NCI-H526 (cell line): Measurements from ENCODE around the gene PGAM2.
"Not testable (repeated sequence)": the region's sequence is repeated elsewhere in the genome, so short reads cannot be mapped to it uniquely, and the experiment has no call there.

Source experiments
- DNase-seq, 2 experiments: peaks; one replicate each; lab custom pipeline; 2025; lab: John Stamatoyannopoulos, UW

PGAM2 gene

DNA sequence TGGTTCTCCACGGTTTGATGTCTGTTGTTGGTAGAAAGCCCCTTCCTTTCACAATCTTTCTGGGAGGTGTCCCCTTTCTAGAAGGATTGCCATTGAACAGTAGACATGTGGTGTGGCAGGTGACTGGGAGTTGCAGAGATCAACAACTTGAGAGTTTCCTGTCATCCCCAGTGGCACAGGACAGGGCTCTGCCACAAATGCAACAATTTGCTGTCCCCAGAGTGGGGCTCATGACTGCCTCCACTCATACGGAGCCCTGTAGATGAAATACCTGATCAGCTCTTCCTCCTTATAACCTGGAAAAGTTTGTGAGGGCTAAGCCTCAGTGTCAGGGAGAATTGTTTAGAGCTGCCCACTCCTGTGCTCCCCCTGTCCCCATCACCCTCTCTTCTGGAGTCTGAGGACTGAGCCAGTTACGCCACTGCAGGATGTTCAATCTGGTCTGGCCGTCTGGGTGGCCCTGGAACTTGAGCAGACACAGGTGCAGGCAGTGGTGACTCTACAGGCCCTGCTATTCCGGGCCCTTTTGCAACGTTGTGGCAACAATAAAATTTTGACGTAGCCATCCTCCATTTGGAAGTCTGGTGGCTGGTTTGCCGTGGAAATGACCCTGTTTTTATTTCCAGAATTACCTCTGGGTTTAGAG, 14.3 kb downstream of the PGAM2 start:
- DNase-seq = no peak

DNA sequence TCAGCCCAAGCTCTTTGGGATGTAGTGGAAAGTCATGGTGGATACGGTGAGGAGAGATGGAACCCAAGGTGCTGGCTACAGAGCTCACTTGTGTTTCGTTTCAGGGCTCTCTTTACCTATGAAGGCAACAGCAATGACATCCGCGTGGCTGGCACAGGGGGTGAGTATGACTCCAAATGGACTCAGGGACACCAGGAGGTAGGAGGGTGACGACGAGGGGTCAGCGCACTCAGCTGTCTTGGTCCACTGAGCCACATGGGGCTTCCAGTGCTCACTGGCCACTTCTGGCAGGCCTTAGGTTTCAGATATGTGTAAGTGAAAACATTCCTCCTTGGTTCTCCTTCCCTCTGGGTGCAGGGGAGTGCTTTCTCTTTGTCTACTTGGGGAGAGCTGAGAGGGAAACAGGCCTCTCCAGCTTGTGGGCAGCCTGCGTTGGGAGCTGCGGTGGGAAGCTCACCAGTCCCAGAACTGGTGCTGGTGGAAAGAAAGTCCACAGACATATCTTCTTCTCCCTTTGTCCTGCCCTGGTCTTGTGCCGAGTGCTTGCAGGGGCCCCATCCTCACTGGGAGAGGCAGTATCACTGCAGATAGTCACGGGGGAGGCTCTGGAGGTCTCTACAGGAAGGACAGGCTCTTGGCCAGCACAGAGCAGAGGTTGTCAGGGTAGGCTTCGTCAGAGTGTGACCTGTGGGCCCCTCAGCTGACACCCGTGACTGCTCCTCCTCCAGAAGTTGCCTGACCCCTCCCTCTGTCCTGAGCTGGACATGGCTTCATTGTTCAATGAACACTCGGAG, 15.0 kb downstream of the PGAM2 start:
- DNase-seq = no peak

DNA sequence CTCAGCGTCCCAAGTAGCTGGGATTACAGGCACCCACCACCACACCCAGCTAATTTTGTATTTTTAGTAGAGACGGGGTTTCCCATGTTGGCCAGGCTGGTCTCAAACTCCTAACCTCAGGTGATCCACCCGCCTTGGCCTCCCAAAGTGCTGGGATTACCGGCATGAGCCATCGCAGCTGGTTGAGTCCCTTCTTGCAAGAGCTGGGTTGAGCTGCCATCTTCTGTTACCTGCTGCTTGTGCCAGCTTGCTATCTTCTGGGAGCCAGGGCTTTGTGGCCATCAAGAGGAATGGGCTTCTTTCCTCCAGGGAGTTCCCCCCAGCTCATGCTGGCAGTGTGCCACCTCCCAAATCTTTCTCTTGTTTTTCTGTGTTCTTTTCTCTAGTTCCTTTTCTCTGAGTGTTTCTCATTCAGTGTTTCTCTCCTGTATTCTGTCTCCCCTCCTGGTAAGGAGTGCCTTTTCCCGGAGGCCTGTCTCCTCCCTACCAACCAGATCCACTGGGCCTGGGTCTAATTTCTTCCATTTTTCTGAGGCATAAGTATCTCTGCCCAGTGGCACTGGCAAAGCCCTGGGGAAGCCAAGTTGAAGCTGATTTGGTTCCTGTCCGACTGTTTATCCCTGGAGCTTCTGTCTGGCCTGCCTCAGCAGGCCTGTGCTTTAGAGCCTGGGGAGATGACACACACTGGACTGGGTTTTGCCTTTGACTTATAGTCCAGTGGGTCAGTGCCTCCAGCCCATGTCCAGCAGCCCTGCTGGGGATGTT, 17.2 kb downstream of the PGAM2 start:
- no peak for DNase-seq

DNA sequence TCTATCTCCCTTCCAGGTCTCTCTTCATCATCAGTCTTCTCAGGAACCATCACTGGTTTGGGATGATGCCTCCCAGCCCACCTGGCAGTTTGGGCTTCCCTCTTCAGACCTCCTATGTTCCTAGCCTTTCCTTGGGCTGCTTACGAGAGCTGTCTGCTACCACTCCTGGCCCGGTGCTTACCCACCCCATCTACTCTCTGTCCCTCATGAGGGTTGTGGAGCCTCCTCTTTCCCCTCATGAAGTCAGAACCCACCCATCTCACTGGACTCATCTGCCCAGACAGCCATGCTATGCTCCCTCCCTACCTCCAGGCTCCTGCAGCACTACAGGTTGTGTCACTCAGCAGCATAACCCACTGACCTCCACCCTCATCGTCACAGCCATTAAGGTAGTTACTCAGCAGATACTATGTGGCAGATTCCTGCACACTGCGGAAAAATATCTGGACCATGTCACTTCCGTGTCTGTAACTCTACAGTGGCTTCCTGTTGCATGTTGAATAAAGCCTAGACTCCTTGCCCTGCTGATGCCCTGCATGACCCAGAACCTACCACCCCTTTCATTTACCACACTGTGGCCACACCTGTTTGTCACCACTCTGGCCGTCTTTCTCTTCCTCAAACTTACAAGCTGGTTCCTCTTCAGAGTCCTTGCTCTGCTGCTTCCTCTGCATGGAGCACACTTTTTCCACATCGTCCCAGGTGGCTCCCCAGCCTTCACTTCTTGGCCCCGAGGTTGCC, 18.9 kb downstream of the PGAM2 start:
- no peak for DNase-seq

DNA sequence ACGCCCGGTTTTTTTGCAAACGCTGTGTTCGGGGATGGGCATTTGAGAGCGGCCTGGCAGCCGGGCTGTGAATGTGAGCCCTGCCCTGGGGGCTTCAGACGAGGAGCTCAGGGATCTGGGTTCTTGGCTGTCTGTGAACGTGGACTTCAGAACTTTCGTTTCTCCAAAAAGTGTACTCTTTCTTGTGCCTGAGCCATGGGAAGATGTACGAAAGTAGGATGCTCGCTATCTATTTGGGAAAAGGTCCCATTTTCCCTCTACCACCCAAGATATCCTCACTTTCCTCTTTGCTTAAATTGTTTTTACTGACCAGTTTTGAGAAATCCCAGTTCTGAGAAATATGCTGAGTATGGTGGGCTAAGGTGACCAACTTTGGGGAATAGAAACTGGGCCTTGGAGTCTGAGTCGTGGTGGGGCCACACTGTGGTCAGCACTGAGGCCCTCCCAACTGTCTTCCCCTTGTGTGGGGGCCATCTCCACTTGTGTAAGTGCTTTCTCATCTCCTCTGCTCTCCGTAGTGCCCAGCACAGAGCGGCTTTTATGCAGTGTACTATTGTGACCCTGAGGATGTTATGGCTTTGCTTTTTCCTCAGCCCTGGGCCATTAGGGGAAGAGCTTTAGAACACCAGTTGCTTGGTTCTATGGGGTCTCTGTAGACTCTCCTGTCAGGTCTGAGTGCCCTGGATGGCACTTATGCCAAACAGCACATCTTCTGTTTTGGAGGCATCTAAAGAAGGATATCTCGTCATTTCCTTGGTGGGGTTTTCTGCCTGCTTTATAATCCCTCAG, 19.9 kb downstream of the PGAM2 start:
- no peak for DNase-seq

DNA sequence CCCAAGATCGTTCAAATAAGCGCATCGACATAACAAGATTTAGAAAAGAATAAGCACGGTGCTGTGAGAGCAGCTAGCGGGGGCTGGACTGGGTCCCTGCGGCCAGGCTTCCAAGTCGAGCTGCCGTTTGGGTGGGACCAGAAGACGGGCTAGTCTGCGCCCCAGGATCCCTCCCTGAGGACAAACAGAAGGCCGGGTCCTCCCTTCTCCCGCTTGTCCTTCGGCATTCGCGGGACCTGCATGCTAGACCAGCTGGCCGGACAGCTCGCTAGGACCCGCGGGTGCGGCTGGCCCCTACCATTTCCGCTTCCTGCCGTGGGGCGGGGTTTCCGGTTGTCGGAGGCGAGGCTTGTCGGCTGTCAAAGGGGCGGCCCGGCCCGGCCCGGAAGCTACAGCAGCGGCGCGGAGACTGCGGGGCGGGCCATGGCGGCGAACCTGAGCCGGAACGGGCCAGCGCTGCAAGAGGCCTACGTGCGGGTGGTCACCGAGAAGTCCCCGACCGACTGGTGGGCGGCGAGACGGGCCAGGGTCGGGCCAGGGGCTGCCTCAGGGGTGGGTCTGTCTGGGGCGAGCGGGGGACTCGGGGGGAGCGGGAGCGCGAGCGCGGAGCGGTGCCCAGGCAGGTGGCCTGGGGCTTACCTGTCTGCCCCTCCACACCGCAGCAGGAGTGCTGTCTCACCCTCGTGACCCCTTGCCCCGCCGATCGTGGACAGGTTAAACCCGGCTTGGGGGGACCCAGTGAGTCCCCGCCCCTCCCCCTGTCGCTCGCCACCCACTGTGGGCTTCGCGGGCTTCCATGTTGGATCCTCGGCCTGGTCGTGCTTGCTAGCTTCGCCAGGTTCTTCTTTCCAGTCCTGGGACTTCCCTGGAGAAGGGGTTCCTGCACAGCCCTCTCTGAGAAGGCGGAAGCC, 20.8 kb downstream of the PGAM2 start, which contains the start of gene DBNL:
TSS of gene DBNL (plus strand) at position 388 of the 911 bp plus-strand sequence. CDS start at position 424, 36 bp downstream.
- peak; percentile 44 to 94 for DNase-seq

DNA sequence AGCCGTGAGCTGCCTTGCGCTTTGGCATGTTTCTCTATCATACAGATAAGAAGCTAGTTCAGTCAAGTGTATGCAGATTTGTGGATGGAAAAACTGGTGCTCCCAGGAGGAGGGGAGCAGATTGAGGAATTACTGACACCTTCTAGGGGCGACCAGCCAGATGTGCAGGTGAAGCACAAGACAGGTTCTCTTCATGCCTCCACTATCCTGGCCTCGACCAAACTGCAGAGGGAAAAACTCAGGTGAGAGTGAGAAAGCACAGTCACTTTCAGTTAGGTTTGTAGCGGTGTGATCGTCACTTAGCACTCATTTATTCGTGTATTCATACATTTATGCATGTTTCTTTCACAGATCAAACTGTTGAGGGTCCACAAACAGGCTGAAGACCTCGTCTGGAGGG, 21.5 kb downstream of the PGAM2 start:
- DNase-seq = peak in 1 of 2 experiments; percentile 35

DNA sequence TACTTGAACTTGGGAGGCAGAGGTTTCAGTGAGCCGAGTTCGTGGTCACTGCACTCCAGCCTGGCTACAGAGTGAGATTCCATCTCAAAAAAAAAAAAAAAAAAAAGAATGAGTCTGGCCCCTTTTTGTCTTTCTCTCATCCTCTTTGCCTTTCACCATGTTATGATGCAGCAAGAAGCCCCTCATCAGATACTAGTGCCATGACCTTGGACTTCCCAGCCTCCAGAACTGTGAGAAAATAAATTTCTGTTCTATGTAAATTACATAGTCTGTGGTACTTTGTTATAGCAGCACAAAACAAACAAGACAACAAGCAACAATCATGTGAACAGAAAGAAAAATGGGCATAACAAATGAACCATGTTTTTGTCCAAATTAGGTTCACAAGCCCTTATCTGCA, 23.1 kb downstream of the PGAM2 start:
- no peak for DNase-seq

DNA sequence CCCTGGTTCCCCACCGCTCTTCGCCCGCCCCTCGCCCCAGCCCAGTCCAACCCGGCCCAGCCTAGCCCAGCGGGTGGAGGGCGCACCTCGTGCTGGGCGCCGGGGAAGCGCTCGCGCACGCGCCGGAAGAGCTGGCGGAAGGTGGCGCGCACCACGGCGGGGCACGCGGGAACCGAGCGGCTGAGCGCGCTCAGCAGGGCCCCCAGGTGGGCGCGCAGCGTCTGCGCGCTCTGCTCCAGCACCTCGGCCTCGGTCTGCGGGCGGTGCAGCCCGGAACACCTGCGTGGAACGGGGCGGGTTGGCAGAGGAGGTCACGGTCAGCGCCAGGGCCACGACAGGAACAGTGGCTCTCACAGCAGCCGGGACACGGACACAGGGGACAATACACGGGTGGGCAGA, 24.9 kb downstream of the PGAM2 start:
- peak in 1 of 2 experiments; percentile 61 for DNase-seq

DNA sequence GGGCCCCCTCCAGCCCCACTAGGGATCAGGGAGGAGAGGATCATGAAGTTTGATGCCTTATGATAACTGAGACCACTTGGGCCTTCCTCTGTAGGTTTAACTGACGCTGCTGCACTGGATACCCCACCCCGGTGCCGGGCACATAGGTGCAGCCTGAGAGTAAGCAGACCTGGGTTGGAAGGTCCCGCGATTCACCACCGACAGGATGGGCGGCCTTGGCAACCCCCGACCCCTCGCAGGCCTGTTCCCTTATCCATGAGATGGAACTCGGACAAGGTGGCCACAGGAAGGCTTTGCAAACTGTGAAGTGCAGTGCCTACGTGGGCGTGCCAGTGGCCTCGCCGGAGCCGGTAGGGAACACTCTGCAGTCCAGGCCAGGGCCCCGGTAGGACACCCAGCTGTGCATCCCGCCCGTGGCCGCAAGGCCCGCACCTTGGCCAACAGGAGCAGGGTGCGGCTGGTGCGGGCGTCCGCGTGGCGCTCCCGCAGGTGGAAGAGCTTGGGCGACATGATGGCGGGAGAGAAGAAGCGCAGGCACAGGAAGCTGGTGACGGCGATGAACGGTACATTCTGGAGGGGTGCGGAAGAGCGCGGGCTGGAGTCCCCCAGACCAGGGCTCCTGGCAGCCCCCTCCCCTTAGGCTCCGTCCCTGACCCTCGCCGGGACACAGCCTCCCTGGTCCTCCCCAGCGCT, 25.4 kb downstream of the PGAM2 start:
- not testable (repeated sequence) for DNase-seq

DNA sequence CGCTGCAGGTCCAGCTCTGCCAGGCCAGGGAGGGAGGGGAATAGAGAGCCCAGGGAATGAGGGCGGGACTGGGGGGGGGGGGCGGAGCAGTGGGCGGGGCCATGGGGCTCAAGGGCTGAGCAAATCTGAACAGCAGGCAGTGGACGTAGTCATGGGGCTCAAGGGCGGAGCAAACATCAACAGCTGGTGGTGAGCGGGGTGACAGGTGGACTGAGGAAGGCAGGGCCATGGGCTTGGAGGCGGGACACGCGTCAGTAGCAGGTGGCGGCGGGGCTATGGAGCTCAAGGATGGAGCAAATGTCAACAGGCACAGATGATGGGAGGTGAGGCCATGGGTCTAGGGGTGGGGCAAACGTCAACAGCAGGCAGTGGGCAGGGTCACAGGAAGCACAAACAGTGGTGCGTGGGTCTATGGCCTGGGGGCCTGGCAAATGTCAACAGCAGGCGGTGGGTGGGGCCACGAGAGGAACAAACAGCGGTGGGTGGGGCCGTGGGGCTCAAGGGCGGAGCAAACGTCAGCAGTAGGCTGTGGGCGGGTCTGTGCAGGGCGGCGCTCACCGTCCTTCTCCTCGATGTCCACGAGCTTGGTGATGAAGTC, 26.3 kb downstream of the PGAM2 start:
- peak; percentile 87 to 94 for DNase-seq

DNA sequence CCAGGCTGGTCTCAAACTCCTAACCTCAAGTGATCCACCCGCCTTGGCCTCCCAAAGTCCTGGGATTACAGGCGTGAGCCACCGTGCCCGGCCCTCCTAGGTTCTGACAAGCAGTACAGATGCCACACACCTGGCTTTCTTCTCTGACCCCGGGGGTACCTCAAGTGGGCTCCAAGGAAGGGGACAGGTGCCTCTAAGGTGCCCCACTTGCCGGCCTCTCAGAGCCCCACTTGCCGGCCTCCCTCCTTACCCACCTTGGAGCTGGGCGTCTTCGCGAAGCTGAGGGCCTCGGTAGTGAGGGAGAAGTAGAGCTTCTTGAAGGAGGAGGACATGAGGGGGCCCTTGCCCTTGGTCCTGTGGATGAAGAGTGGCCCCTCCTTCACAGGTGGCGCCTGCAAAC, 26.8 kb downstream of the PGAM2 start:
- DNase-seq = not testable (repeated sequence)

DNA sequence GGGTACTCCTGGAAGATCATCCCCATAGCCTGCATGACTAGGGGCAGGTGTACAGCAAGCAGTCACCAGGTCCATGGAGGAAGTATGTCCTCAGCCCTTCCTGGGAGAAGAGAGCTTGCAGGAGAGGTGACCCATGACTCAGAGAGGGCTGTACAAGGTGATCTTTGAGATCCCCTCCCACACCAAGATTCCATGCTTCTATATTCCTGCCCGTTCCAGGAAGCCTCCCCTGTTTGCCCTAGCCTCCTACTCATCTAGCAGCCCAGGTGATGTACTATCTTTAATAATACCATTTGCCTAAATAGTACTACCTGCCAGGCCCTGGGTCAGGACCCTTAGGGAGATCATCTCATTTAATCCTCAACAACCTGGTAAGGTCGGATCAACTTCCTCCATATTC, 27.4 kb downstream of the PGAM2 start:
- DNase-seq = not testable (repeated sequence)

DNA sequence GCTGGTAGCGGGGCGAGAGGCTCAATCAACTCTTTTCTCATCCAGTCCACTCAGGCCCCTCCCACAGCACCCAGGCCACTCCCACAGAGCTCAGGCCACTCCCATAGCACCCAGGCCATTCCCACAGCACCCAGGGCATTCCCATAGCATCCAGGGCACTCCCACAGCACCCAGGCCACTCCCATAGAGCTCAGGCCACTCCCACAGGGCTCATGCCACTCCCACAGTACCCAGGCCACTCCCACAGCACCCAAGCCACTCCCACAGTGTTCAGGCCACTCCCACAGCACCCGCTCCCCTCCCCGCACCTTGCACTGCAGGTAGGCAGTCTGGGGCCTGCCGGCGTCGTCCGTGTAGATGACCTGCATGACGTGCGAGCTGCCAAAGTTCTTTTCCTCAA, 29.0 kb downstream of the PGAM2 start:
- DNase-seq = peak in 1 of 2 experiments; percentile 58

DNA sequence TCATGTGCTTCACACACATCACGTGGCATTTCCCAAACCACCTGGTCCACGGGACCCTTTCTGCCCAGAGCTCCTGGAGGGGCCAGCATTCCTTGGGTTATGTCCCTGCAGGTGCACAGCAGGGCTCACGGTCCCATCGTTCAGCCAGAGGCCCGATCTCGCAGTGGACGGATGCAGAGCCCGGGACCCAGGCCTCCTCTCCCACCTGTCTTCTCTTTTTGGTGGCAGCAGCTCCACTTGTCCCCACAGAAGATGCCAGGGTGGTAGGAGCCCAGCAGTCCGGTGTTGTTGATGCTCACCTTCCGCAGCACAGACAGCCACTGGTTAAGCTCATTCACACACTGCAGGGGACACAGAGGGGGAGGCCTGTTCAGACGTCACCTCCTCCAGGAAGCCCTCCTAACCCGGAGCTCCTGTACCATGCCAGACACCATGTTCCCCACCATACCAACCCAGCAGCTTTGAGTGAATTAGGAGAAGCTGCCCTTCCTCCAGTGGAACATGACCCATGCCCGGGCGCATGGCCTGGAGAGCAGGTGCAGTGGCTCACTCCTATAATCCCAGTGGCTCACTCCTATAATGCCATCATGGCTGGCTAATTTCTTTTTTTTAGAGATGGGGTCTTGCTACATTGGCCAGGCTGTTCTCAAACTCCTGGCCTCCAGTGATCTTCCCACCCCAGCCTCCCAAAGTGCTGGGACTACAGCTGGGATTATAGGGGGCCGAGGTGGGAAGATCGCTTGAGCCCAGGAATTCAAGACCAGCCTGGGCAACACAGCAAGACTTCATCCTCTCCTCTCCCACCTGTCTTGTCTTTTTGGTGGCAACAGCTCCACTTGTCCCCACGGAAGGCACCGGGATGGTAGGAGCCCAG, 31.2 kb downstream of the PGAM2 start:
- not testable (repeated sequence) for DNase-seq

DNA sequence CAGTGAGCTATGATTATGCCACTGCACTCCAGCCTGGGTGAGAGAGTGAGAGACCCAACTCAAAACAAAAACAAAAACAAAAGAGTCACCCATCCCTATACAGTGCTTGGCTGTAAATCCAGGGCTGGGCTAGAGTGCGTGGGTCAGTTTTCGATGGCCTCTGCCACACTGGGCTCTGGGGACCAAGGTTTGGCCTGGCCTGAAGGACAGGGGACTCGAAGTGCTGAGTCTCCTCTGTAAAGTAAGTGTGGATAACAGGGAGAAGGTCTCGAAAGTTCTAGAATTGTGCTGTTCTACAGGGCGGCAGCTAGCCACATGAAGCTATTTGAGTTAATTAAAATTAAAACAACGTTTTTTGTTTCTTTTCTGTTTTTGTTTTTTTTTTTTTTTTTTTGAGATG, 33.3 kb downstream of the PGAM2 start:
- not testable (repeated sequence) for DNase-seq

DNA sequence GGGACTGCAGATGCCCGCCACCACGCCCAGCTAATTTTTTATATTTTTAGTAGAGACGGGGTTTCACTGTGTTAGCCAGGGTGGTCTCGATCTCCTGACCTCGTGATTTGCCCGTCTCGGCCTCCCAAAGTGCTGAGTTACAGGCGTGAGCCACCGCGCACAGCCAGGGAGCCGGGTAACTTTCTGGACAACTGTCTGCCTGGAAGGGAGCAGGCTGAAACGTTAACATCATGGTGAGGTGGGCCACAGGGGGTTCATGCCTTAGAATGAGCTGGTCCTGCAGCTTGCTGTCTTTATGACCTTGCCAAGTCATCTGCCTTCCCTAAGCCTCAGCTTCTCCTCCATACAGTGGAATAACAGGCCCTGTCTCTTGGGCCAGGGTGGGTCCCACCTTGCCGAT, 34.0 kb downstream of the PGAM2 start:
- DNase-seq = not testable (repeated sequence)

DNA sequence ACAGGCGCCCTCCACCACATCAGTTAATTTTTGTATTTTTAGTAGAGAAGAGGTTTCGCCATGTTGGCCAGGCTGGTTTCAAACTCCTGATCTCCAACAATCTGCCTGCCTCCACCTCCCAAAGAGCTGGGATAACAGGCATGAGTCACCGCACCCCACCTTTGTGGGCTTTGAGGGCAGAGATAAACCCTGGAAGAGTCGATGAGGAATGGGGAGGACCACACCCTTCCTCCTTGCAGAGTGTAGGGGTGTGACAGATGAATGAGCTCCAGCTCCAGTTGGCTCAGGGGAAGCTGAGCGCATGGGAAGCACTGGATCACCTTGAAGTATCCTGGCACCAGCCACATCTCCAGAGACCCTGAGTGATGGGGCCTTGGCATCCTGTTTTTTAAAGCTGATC, 35.3 kb downstream of the PGAM2 start:
- not testable (repeated sequence) for DNase-seq
